Adipose tissue (tissue), 3 donors: ENCODE data around the gene AHI1. TPM values are rescaled to one million over a fixed set of nuclear protein-coding genes. Genes with fewer than 3 reads are reported as not detected.
"Not testable (repeated sequence)": the region's sequence is repeated elsewhere in the genome, so short reads cannot be mapped to it uniquely, and the experiment has no call there.

Experiments
- H3K27ac ChIP-seq: one replicate; pipeline ENCODE4 v1.5.1; 2013; ENCODE audit warnings: low read depth, low read length
- WGBS, 3 donors: extraction: QIAGEN DNeasy Blood & Tissue Kit; methylation state at CpG; one replicate each; pipeline ENCODE4 v1.1.7; 2013; 5-methylcytosine and 5-hydroxymethylcytosine counted together
- polyA plus RNA-seq, 3 donors: library from polyadenylated mRNA; stranded (reverse); fragments of 200-250 nt; gene quantifications; one replicate each; pipeline ENCODE4 v1.2.3, GENCODE V29; 2013
- donor health status: healthy with polysubstance abuse.
- donor health status: Bipolar disorder and iron deficiency.
- donor health status: healthy.

The AHI1 gene
- polyA plus RNA-seq, 3 donors, result 6.0 to 7.5 (median 6.3) TPM

- H3K27ac ChIP-seq, result no peak overlapping the region
- WGBS, 3 donors, result 98 to 99% (median 99%) methylated on average over 2 of the region's 2 CpGs
Observed at GRCh38 chr6:135517527-135517926, 20.0 kb upstream of the AHI1 start.

GRCh38 chr6:135514706-135515105 is 17.2 kb upstream of the AHI1 start:
- WGBS, 3 donors, result 66 to 86% (median 82%) methylated on average over 3 of the region's 3 CpGs
- H3K27ac ChIP-seq, result no peak overlapping the region

GRCh38 chr6:135506270-135506997 is 8.9 kb upstream of the AHI1 start:
- no peak overlapping the region for H3K27ac ChIP-seq
- WGBS, 3 donors, result 37 to 70% (median 64%) methylated on average over 4 of the region's 4 CpGs

DNA sequence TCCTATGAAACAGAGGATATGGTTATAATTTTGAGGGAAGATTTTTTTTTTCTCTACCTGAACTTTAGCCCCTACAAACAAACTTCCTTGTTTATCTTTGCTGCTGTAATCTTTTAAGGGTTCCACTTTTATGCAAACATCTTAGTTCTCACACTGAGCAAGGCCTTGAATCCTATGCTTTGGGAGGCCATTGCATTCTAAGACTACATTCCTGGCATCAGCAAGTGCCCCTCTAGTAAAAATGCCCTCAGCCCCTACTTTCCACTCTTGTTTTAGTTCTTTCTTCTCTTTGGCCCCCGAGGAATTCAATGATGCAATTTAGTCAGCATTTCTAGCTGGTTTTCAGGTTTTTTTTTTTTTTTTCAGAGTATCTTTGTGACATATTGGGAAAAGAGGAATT is 8.1 kb upstream of the AHI1 start:
- H3K27ac ChIP-seq, result no peak overlapping the region
- 32 to 49% (median 38%) methylated on average over 1 of the region's 1 CpG for WGBS, 3 donors

DNA sequence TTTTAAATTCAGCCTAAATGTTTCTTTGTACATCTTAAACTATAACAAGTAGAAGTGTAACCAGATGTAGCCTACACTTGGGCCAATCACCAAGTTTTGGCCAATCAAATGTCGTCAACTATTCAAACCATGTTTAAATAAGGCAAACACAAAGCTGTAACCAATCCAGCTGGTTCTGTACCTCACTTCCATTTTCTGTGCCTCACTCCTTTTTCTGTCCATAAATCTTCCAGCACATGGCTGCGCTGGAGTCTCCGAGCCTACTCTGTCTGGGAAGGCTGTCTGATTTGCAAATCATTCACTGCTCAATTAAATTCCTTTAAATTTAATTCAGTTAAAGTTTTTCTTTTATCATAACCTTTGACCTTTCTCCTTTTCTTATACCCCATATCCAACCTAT is 7.7 kb upstream of the AHI1 start:
- H3K27ac ChIP-seq, result no peak overlapping the region
- WGBS, 3 donors, result 58 to 98% (median 94%) methylated on average over 3 of the region's 3 CpGs

DNA sequence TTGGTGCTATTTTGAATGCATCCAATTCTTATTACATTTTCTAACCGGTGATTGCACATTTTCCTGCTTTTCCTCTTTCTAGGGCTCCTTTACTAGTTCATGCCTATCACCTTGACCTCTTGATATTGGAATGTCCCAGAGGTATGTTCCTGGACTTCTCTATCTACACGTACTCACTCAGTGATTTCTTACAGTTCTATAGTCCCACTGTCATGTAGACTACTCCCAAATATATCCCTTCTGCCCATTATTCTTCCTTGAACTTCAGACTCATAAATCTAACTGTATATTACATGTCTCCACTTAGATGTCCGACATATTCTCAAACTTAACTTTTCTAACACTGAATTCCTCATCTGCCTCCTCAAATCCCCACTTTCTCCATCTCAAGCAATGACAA is 7.2 kb upstream of the AHI1 start:
- WGBS, 3 donors, result 81 to 90% (median 90%) methylated on average over 3 of the region's 3 CpGs
- no peak overlapping the region for H3K27ac ChIP-seq

- no peak overlapping the region for H3K27ac ChIP-seq
- WGBS, 3 donors, result 90 to 92% (median 91%) methylated on average over 6 of the region's 6 CpGs
Observed at GRCh38 chr6:135503703-135504475, 6.3 kb upstream of the AHI1 start.

DNA sequence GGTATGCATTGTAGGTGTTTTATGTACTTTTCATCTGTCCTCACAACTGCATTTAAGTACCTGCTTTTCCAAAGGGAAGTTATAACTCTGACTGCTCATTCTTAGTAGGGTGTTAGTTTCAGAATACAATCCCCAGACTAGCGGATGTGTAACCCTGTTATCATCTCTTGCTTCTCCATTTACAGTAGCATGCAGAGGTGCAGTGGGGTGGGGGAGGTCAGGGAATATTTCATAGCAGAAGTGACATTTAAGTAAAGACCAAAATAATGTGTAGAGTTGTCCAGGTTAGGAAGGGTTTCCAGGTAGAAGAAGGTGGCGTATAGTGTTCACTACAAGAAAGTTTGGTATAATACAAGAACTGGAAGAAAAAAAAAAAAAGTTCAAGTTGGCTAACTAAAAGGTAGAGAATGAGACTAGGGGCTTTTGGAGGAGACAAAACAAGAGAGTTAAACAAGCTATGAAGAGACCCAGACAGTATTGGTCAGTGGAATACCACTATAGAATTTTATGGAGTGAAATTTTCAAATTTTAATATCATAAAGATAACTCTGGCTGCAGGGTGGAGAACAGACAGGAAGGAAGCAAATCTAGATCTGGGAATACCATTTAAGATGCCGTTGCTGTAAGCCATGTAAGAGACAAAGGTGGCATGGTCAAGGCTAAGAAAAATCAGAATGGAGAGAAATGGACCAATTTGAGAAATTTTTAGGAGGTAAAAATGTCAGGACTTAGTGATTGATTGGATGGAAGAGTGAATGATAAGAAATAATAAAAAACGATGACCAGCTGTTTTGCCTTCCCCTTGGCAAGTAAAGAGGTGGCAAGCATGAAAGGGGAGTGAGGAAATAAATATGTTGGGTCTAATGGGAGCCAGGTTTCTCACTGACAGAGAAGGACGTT is 2.2 kb upstream of the AHI1 start:
- WGBS, 3 donors, result 82 to 91% (median 85%) methylated on average over 5 of the region's 5 CpGs

DNA sequence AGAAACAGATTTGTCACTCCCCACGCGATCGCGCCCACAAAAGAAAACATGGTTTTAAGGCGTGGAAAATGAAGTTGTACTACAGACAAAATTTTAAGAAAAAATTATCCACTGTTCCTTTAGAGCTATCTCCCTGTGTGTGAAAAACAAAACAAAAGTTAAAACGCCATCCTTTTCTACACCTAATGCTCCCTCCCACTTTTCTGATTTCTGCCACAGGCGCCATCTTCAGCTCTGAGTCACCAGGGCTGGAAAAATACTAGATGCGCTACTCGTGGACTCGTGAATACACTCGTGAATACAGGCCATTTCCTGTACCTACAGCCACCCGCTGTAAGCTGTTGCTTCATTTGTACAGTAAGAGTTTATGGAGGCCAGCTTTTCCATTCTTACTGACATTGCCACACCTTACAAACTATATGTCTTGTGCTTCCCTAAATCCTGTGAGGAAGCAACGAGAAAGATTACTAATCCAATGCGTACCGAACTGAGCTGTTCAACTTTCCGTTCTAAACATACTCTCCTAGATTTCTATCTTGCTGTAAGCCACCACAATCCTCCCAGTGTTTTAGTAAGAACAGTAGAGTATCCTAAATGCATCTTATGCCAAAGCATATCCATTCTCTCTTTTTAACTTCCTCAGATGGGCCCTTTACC is 773 bp upstream of the AHI1 start:
- peak overlapping the region; percentile 96 for H3K27ac ChIP-seq
- WGBS, 3 donors, result 0 to 1% (median 1%) methylated on average over 16 of the region's 16 CpGs

More for the DNA sequence above, 2.2 kb upstream of the AHI1 start:
- no peak overlapping the region for H3K27ac ChIP-seq

DNA sequence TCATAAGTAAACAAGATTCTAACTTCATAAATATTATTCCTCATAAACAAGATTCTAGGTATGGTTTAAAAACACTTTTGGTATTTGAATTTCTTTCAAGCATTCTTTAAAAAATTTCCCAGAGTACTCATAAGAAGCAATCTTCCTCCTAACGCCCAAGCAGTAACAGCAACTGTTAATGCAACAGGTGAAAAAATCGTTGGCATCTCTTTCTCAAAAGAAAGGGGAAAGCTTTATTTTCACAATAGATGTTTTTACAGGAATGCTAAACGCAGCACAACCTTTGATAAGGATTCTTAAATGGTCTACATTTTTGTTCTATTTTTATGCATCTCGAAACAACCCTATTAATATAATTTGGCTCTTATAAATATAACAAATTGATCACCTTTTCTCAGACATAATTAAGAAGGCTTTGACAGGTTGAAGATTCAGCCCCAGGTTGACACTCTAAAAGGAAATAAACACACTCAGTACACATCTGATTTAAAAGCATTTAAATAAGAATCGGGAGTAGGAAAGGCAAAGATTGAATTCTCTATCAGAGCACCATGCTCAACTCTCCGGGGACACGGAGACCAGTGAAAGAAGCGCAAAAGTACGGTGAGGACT is 634 bp downstream of the AHI1 start:
- H3K27ac ChIP-seq, result peak overlapping the region; percentile 96
- WGBS, 3 donors, result 2% methylated on average over 9 of the region's 9 CpGs

GRCh38 chr6:135493218-135493961 is 4.2 kb downstream of the AHI1 start:
- WGBS, 3 donors, result 92 to 95% (median 95%) methylated on average over 10 of the region's 10 CpGs
- H3K27ac ChIP-seq, result no peak overlapping the region

GRCh38 chr6:135490381-135490780 is 7.2 kb downstream of the AHI1 start:
- no peak overlapping the region for H3K27ac ChIP-seq
- WGBS, 3 donors, result 96 to 97% (median 96%) methylated on average over 3 of the region's 3 CpGs

DNA sequence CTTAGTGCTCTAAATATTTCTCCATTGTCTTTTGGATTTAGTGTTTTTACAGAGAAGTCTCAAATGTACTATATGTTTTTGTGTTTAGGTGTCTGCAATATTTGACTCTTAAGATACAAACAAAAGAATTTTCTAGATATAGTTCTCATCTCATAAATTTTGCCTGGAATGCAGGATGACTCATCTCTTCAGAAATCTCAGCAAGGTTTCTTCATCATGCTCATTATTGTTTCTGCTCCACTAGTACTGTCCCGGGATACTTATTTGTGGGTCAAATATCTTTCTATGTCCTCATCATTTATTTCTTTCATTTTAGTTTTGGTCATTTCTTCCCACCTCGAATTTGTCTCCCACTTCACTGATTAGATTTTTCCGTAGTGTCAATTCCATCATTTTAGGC is 9.5 kb downstream of the AHI1 start:
- H3K27ac ChIP-seq, result no peak overlapping the region
- WGBS, 3 donors, result 88 to 95% (median 91%) methylated on average over 3 of the region's 3 CpGs

GRCh38 chr6:135483903-135484302 is 13.6 kb downstream of the AHI1 start:
- WGBS, 3 donors, result 97 to 98% (median 97%) methylated on average over 2 of the region's 2 CpGs
- H3K27ac ChIP-seq, result not testable (repeated sequence)

DNA sequence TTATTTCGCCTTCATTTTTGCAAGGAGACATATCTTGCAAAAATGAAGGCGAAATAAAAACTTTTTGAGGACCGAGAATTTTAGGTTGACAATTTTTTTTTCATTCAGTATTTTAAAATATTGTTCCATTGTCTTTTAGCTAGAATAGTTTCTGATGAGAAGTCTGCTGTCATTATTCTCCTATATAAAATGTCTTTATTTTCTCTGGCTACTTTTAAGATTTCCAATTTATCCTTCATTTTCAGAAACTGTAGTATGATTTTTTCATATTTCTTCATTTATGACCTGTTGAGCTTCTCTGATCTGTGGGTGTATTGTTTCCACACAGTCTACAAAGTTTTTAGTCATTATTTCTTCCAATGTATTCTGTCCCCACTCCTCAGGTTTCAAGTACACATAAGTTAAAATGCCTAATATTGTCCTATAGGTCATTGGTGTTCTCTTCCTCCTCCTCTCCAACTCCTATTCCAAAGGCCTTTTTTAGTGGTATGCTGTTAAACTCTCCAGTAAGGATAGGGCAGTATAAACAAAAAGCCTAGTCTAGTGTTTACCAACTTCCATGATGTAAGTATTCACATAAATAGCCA is 15.7 kb downstream of the AHI1 start:
- 95 to 98% (median 97%) methylated on average over 3 of the region's 3 CpGs for WGBS, 3 donors
- no peak overlapping the region for H3K27ac ChIP-seq

GRCh38 chr6:135479601-135480000 is 17.9 kb downstream of the AHI1 start:
- WGBS, 3 donors, result 90 to 97% (median 91%) methylated on average over 2 of the region's 2 CpGs
- no peak overlapping the region for H3K27ac ChIP-seq

GRCh38 chr6:135478626-135479025 is 18.9 kb downstream of the AHI1 start:
- no peak overlapping the region for H3K27ac ChIP-seq
